Uterus (tissue), 2 donors: ENCODE results near the gene AP3B1.

Source experiments
- POLR2A ChIP-seq, 2 donors: fragments of 450-650 bp; IDR thresholded peaks; one replicate each; pipeline ENCODE4 v1.6.1; 2016; ENCODE audit warnings: antibody characterized with exemption in 2 of 2, mild to moderate bottlenecking in 1 of 2, moderate library complexity in 1 of 2
- TF ChIP-seq, protein P1 (sequence below), 4 experiments: fragments of 200-600 bp in 2 of 4; fragments of 450-650 bp in 2 of 4; sonication (generic) in 2 of 4; IDR thresholded peaks; one replicate each; pipeline ENCODE4 v1.5.1; 2016 to 2019; ENCODE audit warnings: antibody characterized with exemption in 4 of 4, mild to moderate bottlenecking in 2 of 4, moderate library complexity in 1 of 4

DNA sequence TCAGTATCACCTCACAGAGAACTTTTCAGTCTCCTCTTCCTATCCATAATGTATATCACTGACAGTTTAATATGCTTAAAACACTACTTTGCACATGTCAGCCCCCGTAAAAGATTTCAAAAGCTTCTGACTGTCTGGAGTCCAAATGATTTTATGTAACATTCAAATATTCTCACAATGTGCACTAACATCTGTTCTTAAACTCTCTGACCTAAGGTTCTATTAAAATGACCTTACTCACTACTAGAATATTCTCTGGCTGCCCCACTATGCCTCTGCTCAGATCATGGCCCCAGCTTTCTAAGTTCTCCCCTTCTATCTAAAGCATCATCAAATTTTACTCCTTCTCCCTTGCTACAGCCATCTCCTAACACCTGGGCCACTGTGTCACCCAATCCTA, 52.5 kb downstream of the AP3B1 start:
- TF ChIP-seq, protein P1, sequence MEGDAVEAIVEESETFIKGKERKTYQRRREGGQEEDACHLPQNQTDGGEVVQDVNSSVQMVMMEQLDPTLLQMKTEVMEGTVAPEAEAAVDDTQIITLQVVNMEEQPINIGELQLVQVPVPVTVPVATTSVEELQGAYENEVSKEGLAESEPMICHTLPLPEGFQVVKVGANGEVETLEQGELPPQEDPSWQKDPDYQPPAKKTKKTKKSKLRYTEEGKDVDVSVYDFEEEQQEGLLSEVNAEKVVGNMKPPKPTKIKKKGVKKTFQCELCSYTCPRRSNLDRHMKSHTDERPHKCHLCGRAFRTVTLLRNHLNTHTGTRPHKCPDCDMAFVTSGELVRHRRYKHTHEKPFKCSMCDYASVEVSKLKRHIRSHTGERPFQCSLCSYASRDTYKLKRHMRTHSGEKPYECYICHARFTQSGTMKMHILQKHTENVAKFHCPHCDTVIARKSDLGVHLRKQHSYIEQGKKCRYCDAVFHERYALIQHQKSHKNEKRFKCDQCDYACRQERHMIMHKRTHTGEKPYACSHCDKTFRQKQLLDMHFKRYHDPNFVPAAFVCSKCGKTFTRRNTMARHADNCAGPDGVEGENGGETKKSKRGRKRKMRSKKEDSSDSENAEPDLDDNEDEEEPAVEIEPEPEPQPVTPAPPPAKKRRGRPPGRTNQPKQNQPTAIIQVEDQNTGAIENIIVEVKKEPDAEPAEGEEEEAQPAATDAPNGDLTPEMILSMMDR (IDR thresholded peaks at IDR 0.05), result no peak
- no peak for TF ChIP-seq POLR2A (IDR thresholded peaks at IDR 0.05)
